ENCODE measurements around the gene CSTPP1.

CSTPP1 gene

GRCh38 chr11:46936138-46937110, at the start of gene CSTPP1:
CSTPP1 (plus strand) TSS chr11:46936761; CDS start chr11:46936806, 45 bp downstream.
- DNase-seq, result peak; percentile 95 to 96

- no peak for DNase-seq
These were observed 47.9 kb upstream of the CSTPP1 start for GRCh38 chr11:46888636-46889035.

DNA sequence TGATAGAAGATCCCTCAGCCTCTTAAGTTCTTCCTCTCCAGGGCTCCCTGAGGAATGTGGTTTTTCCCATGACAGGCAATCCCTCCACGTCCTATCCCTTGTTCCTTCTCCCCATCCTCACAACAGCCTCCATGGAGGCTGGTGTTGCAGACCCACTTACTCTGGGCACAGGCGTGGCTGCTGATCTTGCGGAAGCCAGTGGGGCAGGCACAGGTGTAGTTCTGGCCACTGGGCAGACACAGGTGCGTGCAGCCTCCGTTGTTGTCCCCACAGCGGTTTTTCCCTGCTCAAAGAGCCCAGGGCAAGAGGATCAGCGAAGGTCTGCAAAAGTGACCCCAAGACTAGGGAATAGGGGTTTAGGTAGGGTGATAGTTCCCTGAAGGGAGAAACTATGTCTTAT, 47.3 kb upstream of the CSTPP1 start:
- DNase-seq, result no peak

DNA sequence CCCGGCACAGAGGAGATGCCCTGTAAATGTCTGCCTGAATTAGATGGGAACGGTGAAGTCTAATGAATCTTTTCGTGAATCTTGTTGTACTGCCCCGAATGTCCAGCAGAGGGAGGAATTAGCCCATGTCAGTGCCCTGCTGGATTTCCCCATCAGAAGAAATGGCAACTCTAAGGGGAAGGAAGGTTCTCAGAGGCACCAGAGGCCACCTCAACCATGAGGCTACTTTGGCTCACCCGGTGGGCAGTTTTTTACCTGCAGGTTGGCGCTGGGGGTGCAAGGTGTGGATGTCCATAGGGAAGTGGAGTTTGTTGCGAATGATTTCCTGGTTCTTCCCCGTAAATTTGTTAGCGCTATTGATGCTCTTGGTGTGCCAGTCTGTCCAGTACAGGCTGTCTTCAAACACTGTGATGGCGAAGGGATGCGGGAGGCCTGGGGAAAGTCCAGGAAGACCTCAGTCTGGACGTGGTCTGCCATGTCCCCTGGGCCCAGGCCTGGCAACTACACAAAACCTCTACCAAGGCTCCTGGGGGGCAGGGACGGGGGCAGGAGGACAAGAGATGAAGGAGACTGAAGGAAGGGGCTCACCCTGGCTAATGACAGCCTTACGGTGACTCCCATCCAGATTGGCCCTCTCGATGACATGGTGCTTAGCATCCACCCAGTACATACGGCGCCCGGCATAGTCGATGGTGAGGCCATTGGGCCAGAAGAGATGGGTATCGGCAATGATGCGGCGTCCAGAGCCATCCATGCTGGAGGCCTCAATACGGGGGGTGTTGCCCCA, 46.7 kb upstream of the CSTPP1 start:
- peak; percentile 75 to 85 for DNase-seq

DNA sequence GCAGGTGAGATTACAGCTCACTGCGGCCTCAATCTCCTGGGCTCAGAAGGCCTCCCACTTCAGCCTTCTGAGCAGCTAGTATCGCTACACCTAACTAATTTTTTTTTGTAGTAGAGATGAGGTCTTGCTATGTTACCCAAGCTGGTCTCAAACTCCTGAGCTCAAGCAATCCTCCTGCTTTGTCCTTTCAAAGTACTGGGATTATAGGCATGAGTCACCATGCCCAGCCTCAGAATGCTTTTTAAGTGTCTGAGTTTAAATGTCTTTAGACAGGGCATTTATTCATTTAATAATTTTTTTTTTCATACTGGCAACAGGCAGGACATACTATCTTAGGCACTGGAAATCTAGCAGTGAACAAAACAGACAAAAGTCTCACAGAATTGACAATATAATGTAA, 45.9 kb upstream of the CSTPP1 start:
- DNase-seq, result no peak

DNA sequence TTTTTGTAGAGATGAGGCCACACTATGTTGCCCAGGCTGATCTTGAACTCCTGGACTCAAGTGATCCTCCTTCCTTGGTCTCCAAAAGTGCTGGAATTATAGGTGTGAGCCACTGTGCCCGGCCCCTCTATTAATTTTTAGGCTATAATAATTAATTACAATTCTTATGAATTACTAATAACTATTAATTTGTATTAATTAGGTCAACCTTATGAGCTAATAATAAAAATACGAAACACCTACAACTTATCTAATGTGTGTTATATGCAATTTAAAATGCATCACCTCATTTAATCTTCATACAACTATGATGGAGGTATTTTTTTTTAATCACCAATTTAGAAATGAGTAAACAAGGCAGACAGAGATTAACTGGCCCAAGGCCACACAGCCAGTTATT, 44.5 kb upstream of the CSTPP1 start:
- DNase-seq, result no peak

DNA sequence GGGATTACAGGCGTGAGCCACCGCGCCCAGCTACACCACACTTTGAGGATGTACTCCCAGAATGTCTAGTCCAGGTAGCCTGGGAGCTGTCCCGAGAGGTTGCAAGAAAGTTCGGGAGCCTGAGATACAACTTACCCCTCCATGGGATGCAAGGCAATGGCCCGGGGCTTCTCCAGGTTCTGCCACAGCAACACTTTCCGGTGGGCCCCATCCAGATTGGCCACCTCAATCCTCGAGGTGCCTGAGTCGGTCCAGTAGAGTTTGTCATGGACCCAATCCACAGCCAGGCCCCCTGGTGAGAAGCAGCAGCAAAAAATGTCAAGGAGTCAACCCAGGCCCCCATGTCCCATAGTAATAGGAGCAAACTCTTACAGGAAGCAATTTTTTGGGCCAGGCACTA, 43.7 kb upstream of the CSTPP1 start:
- no peak for DNase-seq

DNA sequence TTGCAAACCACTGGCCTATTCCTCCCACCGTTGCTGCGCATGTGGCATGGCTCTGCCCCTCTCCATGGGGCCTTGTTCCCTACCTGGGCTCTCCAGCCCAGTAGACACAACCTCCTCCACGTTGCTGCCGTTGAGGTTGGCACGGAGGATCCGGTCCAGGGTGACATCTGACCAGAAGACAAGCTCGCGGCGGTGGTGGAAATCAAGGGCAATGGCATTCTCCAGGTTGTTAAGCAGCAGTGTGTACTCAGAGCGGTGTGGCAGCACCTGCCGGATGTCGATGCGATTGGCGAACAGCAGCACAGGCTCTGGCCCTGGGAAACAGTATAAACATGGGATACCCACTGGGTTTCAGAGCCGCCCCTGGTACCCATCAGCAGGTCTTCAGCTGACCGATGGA, 42.1 kb upstream of the CSTPP1 start:
- no peak for DNase-seq

- no peak for DNase-seq
These were observed 41.6 kb upstream of the CSTPP1 start for GRCh38 chr11:46894961-46895360.

DNA sequence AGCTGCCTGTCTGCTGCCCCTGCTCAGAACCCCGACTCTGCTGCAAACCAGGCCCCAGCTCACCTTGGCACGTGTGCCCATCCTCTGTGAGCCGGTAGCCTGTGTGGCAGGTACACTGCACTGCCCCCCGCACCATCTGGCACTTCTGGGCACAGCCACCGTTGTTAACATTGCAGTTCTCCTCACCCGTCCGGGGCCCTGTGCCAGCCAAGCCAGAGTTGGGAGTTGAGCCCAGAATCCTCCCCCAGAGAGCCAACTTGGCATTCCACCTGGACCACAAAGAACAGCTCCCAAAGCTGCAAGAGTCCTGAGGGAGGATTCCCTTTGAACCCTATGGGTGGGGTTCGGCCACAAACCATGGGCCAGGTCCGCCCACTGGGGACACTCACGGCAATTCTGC, 40.7 kb upstream of the CSTPP1 start:
- no peak for DNase-seq

- no peak for DNase-seq
These were observed 39.7 kb upstream of the CSTPP1 start for GRCh38 chr11:46896719-46897406.

GRCh38 chr11:46898396-46899095, 38.0 kb upstream of the CSTPP1 start:
- DNase-seq, result no peak

DNA sequence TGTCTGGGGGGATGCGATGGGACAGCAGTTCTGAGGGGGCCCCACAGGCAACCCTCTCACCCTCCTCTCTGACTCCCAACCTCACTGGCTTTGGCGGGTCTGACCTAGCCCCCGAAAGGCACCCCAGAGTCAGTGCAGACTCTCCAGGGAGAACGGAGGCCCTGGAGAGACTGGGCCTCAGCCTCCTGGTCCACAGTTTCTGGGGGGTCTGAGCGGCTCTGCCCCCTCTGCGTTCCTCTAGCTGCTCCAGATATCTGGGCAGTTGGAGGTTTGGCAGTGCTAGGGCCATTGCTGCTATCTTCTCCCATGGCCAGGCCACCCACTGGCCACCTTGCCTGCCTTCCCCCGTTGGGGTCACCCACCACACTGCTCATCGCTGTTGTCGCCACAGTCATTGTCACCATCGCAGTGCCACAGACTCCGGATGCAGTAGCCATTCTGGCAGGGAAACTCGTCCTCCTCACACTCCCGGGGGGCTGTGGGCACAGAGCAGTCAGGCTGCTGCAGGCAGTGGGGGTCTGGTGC, 37.0 kb upstream of the CSTPP1 start:
- no peak for DNase-seq

DNA sequence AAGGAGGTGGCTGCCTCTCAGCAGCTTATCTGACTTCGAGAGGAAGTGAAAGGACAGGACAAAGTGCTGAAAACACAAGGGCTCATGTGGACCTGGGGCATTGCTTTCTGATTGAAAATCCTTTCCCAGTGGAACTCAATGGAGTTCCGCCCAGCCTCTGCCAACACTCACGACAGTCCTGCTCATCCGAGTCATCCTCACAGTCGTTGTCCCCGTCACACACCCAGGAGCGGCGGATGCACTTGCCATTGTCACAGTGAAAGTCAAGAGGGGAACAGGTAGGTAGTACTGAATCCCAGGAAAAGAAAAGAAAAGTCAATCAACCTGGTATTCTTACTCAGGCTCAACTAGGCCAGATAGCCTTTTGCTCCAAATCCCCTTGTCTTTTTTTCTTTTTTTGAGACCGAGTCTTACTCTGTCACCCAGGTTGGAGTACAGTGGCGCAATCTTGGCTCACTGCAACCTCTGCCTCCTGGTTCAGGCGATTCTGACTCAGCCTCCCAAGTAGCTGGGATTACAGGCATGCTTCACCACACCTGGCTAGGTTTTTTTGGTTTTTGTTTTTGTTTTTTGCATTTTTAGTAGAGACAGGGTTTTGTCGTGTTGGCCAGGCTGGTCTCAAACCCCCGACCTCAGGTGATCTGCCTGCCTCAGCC, 36.3 kb upstream of the CSTPP1 start:
- no peak for DNase-seq

GRCh38 chr11:46901156-46901555, 35.4 kb upstream of the CSTPP1 start:
- no peak for DNase-seq

DNA sequence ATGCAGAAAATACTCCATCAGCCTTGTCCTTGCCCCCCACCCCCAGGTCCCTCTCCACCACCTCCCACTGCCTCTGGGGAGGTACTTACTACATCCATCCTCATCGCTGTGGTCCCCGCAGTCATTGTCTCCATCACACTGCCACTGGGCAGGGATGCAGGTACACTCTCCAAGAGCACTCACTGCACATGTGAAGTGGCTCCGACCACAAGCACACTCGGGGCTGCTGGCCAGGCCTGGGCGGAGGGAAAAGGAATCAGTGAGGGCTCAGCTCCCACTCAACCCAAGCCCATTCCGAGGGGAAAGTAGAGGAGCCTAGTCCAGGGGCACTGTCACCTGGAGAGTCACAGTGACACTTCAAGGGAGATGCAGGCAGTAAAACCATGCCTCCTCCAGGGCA, 33.9 kb upstream of the CSTPP1 start:
- no peak for DNase-seq

DNA sequence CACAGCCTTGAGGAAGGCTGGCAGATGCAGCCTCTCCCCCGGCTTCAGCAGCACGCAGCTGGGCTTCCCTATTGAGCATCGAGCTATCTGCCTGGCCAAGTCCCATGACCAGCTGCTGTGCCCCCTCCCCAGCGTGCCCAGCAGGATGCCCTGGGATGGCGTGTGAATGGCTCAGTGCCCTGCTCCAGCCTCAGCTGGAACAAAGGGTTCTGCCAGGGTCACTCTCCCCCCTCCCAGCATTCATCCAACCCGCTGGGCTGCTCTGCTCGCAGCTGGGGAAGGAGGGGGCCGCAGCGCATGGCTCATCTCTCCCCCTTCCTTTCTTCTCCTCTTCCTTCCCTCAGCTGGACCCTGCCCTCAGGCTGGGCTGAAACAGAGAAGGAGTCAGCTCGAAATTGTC, 32.7 kb upstream of the CSTPP1 start:
- no peak for DNase-seq

GRCh38 chr11:46905806-46906205, 30.8 kb upstream of the CSTPP1 start:
- no peak for DNase-seq

GRCh38 chr11:46906609-46907041, 29.9 kb upstream of the CSTPP1 start:
- no peak for DNase-seq

- no peak for DNase-seq
These were observed 29.0 kb upstream of the CSTPP1 start for GRCh38 chr11:46907606-46908005.

DNA sequence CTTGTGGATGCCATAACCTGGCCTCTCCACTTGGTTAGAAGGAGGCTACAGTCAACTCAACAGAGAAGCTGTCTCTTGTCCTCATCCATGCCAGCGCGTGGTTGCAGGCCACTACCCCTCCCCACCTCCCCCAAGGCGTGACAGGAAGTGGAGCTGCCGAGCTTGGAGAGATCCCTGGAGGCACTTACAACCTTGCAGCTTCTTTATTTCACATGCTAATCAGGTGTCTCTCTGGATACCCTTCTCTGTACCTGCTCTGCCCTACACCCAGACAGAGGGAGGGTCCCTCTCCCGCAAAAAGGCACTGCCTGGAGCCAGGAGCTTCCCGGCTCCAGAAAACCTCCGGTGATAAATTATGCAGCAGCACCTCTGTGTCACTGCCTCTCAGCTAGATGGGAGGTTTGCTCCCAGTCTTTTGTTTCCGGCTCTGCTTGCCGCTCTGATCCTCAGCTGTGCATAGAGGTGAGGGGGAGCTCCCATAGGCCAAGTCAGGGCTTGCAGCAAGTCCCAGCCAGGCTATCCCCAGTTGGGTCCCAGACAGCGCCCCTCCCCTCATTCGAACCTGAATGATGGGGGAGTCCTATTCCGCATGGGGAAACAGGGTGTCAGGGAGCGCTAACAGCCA, 23.9 kb upstream of the CSTPP1 start:
- no peak for DNase-seq
